Colonic mucosa (tissue), 4 donors: ENCODE data around the gene XYLB. TPM values are rescaled to one million over a fixed set of nuclear protein-coding genes. Genes with fewer than 3 reads are reported as not detected.

Experiments used
- DNase-seq: peaks from one replicate; pipeline ENCODE4 v3.0.0-alpha.2; 2020
- H3K27ac ChIP-seq: fragments of 200-600 bp; one replicate; pipeline ENCODE4 v1.8.0; 2021
- H3K27me3 ChIP-seq: fragments of 200-600 bp; one replicate; pipeline ENCODE4 v1.8.0; 2021
- H3K36me3 ChIP-seq: fragments of 200-600 bp; one replicate; pipeline ENCODE4 v1.8.0; 2021
- H3K4me1 ChIP-seq: fragments of 200-600 bp; one replicate; pipeline ENCODE4 v1.8.0; 2021; ENCODE audit warnings: mild to moderate bottlenecking
- H3K4me3 ChIP-seq: fragments of 200-600 bp; one replicate; pipeline ENCODE4 v1.8.0; 2021
- H3K9ac ChIP-seq, 2 donors: one replicate each; pipeline ENCODE4 v1.7.0; 2013; ENCODE audit warnings: control low read depth in 2 of 2, low read depth in 2 of 2, low read length in 2 of 2
- H3K9me3 ChIP-seq: fragments of 200-600 bp; one replicate; pipeline ENCODE4 v1.8.0; 2021
- intact Hi-C: fragments of 100-400 bp; cut with DNase I; formaldehyde crosslinking; loops from one replicate; pipeline ENCODE4 v1.14.1; 2022
- total RNA-seq, 2 donors: library from RNA; stranded (reverse); fragmentation: NEBNext Ultra II Directional in 1 of 2; extraction: Animal tissue kit (Norgen Biotek cat#: 25700) in 1 of 2; gene quantifications; one replicate each; pipeline ENCODE4 v1.2.1, GENCODE V29; 2021
- TF ChIP-seq, protein P1 (sequence below): fragments of 200-600 bp; IDR thresholded peaks from one replicate; pipeline ENCODE4 v1.8.0; 2022; ENCODE audit warnings: antibody characterized with exemption, mild to moderate bottlenecking
- donor health status: healthy.
- donor health status: DM: no; HTN: no; CAD: no.
- donor health status: DM: no; HTN: no; CAD: no.

XYLB gene
- total RNA-seq, 2 donors from 2014 or later = 13.4 to 17.4 TPM

GRCh38 chr3:38313695-38314094 lies 32.9 kb upstream of the XYLB start:
- intact Hi-C loops = no loop called here
- H3K9ac ChIP-seq = no peak overlapping the region
- TF ChIP-seq, protein P1, sequence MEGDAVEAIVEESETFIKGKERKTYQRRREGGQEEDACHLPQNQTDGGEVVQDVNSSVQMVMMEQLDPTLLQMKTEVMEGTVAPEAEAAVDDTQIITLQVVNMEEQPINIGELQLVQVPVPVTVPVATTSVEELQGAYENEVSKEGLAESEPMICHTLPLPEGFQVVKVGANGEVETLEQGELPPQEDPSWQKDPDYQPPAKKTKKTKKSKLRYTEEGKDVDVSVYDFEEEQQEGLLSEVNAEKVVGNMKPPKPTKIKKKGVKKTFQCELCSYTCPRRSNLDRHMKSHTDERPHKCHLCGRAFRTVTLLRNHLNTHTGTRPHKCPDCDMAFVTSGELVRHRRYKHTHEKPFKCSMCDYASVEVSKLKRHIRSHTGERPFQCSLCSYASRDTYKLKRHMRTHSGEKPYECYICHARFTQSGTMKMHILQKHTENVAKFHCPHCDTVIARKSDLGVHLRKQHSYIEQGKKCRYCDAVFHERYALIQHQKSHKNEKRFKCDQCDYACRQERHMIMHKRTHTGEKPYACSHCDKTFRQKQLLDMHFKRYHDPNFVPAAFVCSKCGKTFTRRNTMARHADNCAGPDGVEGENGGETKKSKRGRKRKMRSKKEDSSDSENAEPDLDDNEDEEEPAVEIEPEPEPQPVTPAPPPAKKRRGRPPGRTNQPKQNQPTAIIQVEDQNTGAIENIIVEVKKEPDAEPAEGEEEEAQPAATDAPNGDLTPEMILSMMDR = no peak
- H3K27ac ChIP-seq = no peak overlapping the region
- no peaks in the 10 kb centered on the region for H3K4me1 ChIP-seq
- H3K27me3 ChIP-seq = no peaks in the 10 kb centered on the region
- no peak for DNase-seq
- H3K4me3 ChIP-seq = no peak overlapping the region
- no peaks in the 10 kb centered on the region for H3K36me3 ChIP-seq
- no peaks in the 10 kb centered on the region for H3K9me3 ChIP-seq

- TF ChIP-seq, protein P1 = no peak
- intact Hi-C loops = no loop called here
- Histone ChIP-seq H3K4me3 (no peak overlapping the region), H3K27me3 (no peaks in the 10 kb centered on the region), H3K36me3 (no peaks in the 10 kb centered on the region), H3K9ac (no peak overlapping the region), H3K9me3 (no peaks in the 10 kb centered on the region), H3K4me1 (no peaks in the 10 kb centered on the region), H3K27ac (no peak overlapping the region)
- DNase-seq = no peak
These were observed 32.3 kb upstream of the XYLB start for GRCh38 chr3:38314112-38314763.

DNA sequence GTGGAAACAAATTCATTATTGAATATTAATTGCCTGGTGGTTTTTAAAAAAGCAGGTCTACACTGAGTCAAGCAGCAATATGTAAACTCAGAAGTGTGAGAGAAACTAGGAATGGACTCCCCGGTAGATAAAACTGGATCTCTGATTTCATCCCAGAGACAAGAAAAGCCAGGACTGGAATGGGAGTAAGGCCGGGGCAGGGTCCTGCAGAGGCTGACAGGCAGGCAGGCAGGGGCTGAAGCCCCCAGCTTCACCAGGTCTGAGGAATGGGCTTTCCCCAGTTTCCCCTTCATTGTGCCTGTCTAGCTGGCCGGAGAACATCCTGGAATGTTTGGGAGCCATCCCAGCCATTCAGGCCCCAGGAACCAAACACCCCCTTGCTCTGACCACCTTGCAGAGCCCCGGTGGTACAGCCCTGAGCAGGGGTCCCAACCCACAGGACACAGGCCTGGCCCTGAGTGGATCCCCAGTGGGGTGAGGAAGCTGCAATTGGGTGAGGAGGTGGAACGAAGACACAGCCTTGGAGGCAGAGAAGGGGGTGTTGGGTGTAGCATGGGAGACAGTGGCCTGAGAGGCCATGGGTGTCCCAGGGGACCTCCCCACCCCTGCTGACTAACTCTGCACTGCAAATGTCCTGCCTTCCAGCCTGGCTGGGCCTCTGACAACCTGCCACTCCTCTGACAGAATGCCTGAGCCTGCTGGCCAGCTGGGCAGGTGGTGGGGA lies 31.7 kb upstream of the XYLB start:
- TF ChIP-seq, protein P1 = no peak
- Histone ChIP-seq H3K27ac (no peak overlapping the region), H3K4me1 (no peaks in the 10 kb centered on the region), H3K9me3 (no peaks in the 10 kb centered on the region), H3K4me3 (no peak overlapping the region), H3K9ac (no peak overlapping the region), H3K36me3 (no peaks in the 10 kb centered on the region), H3K27me3 (no peaks in the 10 kb centered on the region)
- DNase-seq = no peak
- intact Hi-C loops = no loop called here

GRCh38 chr3:38315488-38316230 lies 30.9 kb upstream of the XYLB start:
- no peaks in the 10 kb centered on the region for H3K27me3 ChIP-seq
- no peak for DNase-seq
- H3K4me1 ChIP-seq = no peaks in the 10 kb centered on the region
- H3K9ac ChIP-seq = no peak overlapping the region
- H3K36me3 ChIP-seq = no peaks in the 10 kb centered on the region
- H3K9me3 ChIP-seq = no peaks in the 10 kb centered on the region
- no peak overlapping the region for H3K4me3 ChIP-seq
- TF ChIP-seq, protein P1 = no peak
- intact Hi-C loops = no loop called here
- H3K27ac ChIP-seq = no peak overlapping the region

DNA sequence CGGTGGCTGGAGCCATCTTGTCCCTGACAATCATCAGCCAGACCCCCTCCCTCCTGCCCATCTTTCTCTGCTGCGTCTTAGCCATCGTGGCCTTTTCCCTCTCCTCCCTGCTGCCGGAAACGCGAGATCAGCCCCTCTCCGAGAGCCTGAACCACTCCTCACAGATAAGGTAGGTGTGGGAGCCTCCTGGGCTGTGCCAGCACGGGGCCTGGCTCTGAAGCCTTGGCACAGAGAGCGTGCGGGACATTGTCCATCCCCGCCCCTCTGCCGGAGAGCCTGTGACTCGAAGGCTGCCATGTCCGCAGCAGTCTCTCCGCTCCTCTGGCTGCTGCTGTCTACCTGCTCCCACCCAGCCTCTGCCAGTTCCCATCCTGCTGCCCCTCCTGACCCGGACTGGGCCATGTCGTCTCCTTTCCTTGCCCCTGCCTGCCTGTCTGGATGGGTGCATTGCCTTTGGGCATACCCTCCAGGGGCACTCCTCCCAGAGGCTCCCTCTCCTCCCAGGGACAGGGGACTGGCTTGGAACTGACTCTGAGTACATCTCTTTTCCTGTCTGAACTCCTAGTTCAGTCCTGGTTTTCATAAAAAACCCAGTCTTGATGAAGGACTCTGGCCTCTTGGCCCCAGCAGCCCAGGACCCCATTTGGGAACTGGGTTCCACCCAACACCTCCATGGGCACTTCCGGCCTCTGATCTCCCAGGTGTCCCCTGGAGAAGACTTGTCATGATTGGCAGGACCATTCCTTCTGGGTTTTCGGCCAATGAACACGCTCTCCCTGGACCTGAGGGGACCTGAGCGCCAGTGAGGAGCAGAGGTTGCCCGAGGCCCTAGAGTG lies 30.0 kb upstream of the XYLB start:
- Histone ChIP-seq H3K27ac (no peak overlapping the region), H3K27me3 (no peaks in the 10 kb centered on the region), H3K4me1 (no peaks in the 10 kb centered on the region), H3K9ac (no peak overlapping the region), H3K9me3 (no peaks in the 10 kb centered on the region), H3K36me3 (no peaks in the 10 kb centered on the region), H3K4me3 (no peak overlapping the region)
- intact Hi-C loops = no loop called here
- DNase-seq = no peak
- TF ChIP-seq, protein P1 = no peak
